CD14-positive monocyte (primary cell): ENCODE results near the gene BCL2L1. TPM values are rescaled to one million over a fixed set of nuclear protein-coding genes. Genes with fewer than 3 reads are reported as not detected.
A peak's percentile ranks its signal among the peaks of the same experiment; 100 is the strongest.

Experiments used
- DNase-seq, 3 donors: peaks; one replicate each; pipeline ENCODE4 v3.0.0-alpha.2; 2011 to 2022
- H2AFZ ChIP-seq: 2 replicates; pipeline ENCODE4 v1.6.0; 2012; ENCODE audit warnings: mild to moderate bottlenecking, low read depth, low read length, inconsistent platforms; ENCODE audit not compliant: insufficient read depth, poor library complexity, severe bottlenecking
- H3K27ac ChIP-seq, 2 donors: 1 replicate in 1 of 2; 2 replicates in 1 of 2; pipeline ENCODE4 v1.5.1; 2012 to 2013; ENCODE audit warnings: low read length in 2 of 2, control low read depth in 1 of 2, inconsistent platforms in 1 of 2, low read depth in 1 of 2, mild to moderate bottlenecking in 1 of 2
- H3K27me3 ChIP-seq, 2 donors: one replicate each; pipeline versions ENCODE4 v1.6.0 to v1.6.1; 2011 to 2013; ENCODE audit warnings: low read length in 2 of 2; ENCODE audit not compliant: control insufficient read depth in 2 of 2, insufficient read depth in 2 of 2
- H3K36me3 ChIP-seq, 2 donors: replicated peaks in 1 of 2; 1 replicate in 1 of 2; 2 replicates in 1 of 2; pipeline versions ENCODE4 v1.5.1 to v1.6.1; 2012 to 2013; ENCODE audit warnings: low read length in 2 of 2, control low read depth in 1 of 2, inconsistent platforms in 1 of 2, mild to moderate bottlenecking in 1 of 2; ENCODE audit not compliant: insufficient read depth in 2 of 2, control insufficient read depth in 1 of 2
- H3K4me1 ChIP-seq, 2 donors: 1 replicate in 1 of 2; 2 replicates in 1 of 2; pipeline versions ENCODE4 v1.5.1 to v1.6.1; 2012 to 2013; ENCODE audit warnings: low read length in 2 of 2, control low read depth in 1 of 2, inconsistent platforms in 1 of 2, mild to moderate bottlenecking in 1 of 2, moderate library complexity in 1 of 2; ENCODE audit not compliant: insufficient read depth in 2 of 2, control insufficient read depth in 1 of 2
- H3K4me2 ChIP-seq: replicated peaks from 2 replicates; pipeline ENCODE3; 2012; ENCODE audit warnings: low read length, moderate library complexity, mild to moderate bottlenecking; ENCODE audit not compliant: poor library complexity, severe bottlenecking; ENCODE audit errors: extremely low read depth
- H3K4me3 ChIP-seq, 3 experiments: fragments of 200-600 bp in 1 of 3; sonication (generic) in 1 of 3; replicated peaks in 1 of 3; 1 replicate in 2 of 3; 2 replicates in 1 of 3; pipeline ENCODE4 v1.5.1; 2011 to 2013; ENCODE audit warnings: low read length in 3 of 3, mild to moderate bottlenecking in 3 of 3, control low read depth in 2 of 3, low read depth in 2 of 3, inconsistent platforms in 1 of 3, moderate library complexity in 1 of 3
- H3K79me2 ChIP-seq: 2 replicates; pipeline ENCODE4 v1.6.0; 2012; ENCODE audit warnings: mild to moderate bottlenecking, control low read depth, inconsistent platforms, low read length, moderate library complexity; ENCODE audit not compliant: insufficient read depth
- H3K9ac ChIP-seq: 2 replicates; pipeline ENCODE4 v1.6.0; 2017; ENCODE audit warnings: low read length, mild to moderate bottlenecking; ENCODE audit not compliant: insufficient read depth, poor library complexity, severe bottlenecking
- H3K9me3 ChIP-seq, 2 donors: replicated peaks in 1 of 2; 1 replicate in 1 of 2; 2 replicates in 1 of 2; pipeline versions ENCODE4 v1.5.1 to v1.6.1; 2012 to 2013; ENCODE audit warnings: low read length in 2 of 2, control low read depth in 1 of 2; ENCODE audit not compliant: control insufficient read depth in 1 of 2, insufficient read depth in 1 of 2
- H4K20me1 ChIP-seq: 2 replicates; pipeline ENCODE4 v1.6.0; 2012; ENCODE audit warnings: mild to moderate bottlenecking, low read length, control low read depth, moderate library complexity; ENCODE audit not compliant: insufficient read depth
- H3K27ac Mint-ChIP-seq, 7 donors: one replicate each; pipeline ENCODE4 v1.8.0; 2020; ENCODE audit warnings: mild to moderate bottlenecking in 7 of 7, mixed read lengths in 7 of 7, moderate library complexity in 6 of 7, inconsistent platforms in 2 of 7
- H3K27me3 Mint-ChIP-seq, 3 donors: one replicate each; pipeline ENCODE4 v1.8.0; 2021 to 2022; ENCODE audit warnings: low read depth in 3 of 3, mild to moderate bottlenecking in 3 of 3, mixed read lengths in 3 of 3, moderate library complexity in 3 of 3, inconsistent platforms in 1 of 3
- H3K36me3 Mint-ChIP-seq, 2 donors: one replicate each; pipeline ENCODE4 v1.8.0; 2020; ENCODE audit warnings: mixed read lengths in 2 of 2, inconsistent platforms in 1 of 2, mild to moderate bottlenecking in 1 of 2
- H3K4me1 Mint-ChIP-seq: one replicate; pipeline ENCODE4 v1.8.0; 2020; ENCODE audit warnings: mild to moderate bottlenecking, mixed read lengths
- H3K4me3 Mint-ChIP-seq, 2 donors: one replicate each; pipeline ENCODE4 v1.8.0; 2020; ENCODE audit warnings: mild to moderate bottlenecking in 2 of 2, mixed read lengths in 2 of 2, moderate library complexity in 1 of 2
- H3K9me3 Mint-ChIP-seq, 7 donors: one replicate each; pipeline ENCODE4 v1.8.0; 2020 to 2022; ENCODE audit warnings: mixed read lengths in 7 of 7, mild to moderate bottlenecking in 6 of 7, moderate library complexity in 6 of 7, inconsistent platforms in 2 of 7
- CTCF ChIP-seq: fragments of 200-600 bp; IDR thresholded peaks from one replicate; pipeline ENCODE4 v1.8.0; 2022; ENCODE audit warnings: antibody characterized with exemption, mild to moderate bottlenecking
- WGBS: methylation state at CpG from one replicate; pipeline ENCODE4 v1.1.5; 2013; ENCODE audit warnings: missing lambda C conversion rate; ENCODE audit not compliant: insufficient coverage; 5-methylcytosine and 5-hydroxymethylcytosine counted together
- intact Hi-C, 2 donors: fragments of 100-400 bp; cut with micrococcal nuclease; formaldehyde crosslinking; loops; one replicate each; pipeline versions ENCODE4 v1.15.0 to v1.15.1; 2023
- polyA plus RNA-seq, 3 donors: library from polyadenylated mRNA; depleted of rRNA in 1 of 3; unstranded in 2 of 3; stranded (reverse) in 1 of 3; fragments of 300-500 nt in 2 of 3; fragments of >200 nt in 1 of 3; fragmentation: Illumina TruSeq in 2 of 3; gene quantifications; 1 replicate in 2 of 3; 2 replicates in 1 of 3; pipeline ENCODE4 v1.2.3, GENCODE V29; 2012 to 2021

Gene BCL2L1
- polyA plus RNA-seq, 3 donors: 12.4 to 16.8 (median 14.3) TPM

GRCh38 chr20:31694842-31695593, 27.6 kb downstream of the BCL2L1 start:
- H3K4me3 ChIP-seq: no peak overlapping the region
- Mint-ChIP-seq H3K4me3 (no peak overlapping the region), H3K27me3 (peaks cover 0 to 1% (median 0%) of the 10 kb centered on the region in 3 donors), H3K36me3 (peaks cover 40 to 54% of the 10 kb centered on the region in 2 donors), H3K4me1 (peaks cover 35% of the 10 kb centered on the region), H3K27ac (peak overlapping the region in 4 of 7 donors; percentile 12 to 63 (median 18)), H3K9me3 (no peaks in the 10 kb centered on the region)
- WGBS: 100% methylated on average over 3 of the region's 5 CpGs
- peaks cover 13 to 16% of the 10 kb centered on the region in 2 donors for H3K4me1 ChIP-seq
- intact Hi-C loops: no loop called here
- H2AFZ ChIP-seq: no peak overlapping the region
- H3K27ac ChIP-seq: peak overlapping the region in 1 of 2 donors; percentile 3
- H3K79me2 ChIP-seq: peaks cover 30% of the 10 kb centered on the region
- no peaks in the 10 kb centered on the region for H3K9me3 ChIP-seq
- H3K27me3 ChIP-seq: no peaks in the 10 kb centered on the region
- H3K36me3 ChIP-seq: peaks cover 13 to 31% of the 10 kb centered on the region in 2 donors
- no peak for TF ChIP-seq CTCF
- DNase-seq: no peak
- H3K9ac ChIP-seq: no peak overlapping the region
- peaks cover 59% of the 10 kb centered on the region for H4K20me1 ChIP-seq
- no peak overlapping the region for H3K4me2 ChIP-seq

- Mint-ChIP-seq H3K9me3 (no peaks in the 10 kb centered on the region), H3K4me3 (no peak overlapping the region), H3K27me3 (peaks cover 0 to 1% (median 0%) of the 10 kb centered on the region in 3 donors), H3K36me3 (peaks cover 40 to 63% of the 10 kb centered on the region in 2 donors), H3K4me1 (peaks cover 26% of the 10 kb centered on the region), H3K27ac (peak overlapping the region in 2 of 7 donors; percentile 17 to 63)
- Histone ChIP-seq H3K27me3 (no peaks in the 10 kb centered on the region), H3K4me1 (peaks cover 6 to 7% of the 10 kb centered on the region in 2 donors), H3K9ac (no peak overlapping the region), H3K36me3 (peaks cover 15 to 36% of the 10 kb centered on the region in 2 donors), H3K79me2 (peaks cover 23% of the 10 kb centered on the region), H3K4me3 (no peak overlapping the region), H3K4me2 (no peak overlapping the region), H3K27ac (no peak overlapping the region), H2AFZ (no peak overlapping the region), H3K9me3 (no peaks in the 10 kb centered on the region), H4K20me1 (peaks cover 51% of the 10 kb centered on the region)
- DNase-seq: no peak
- 58% methylated on average over 2 of the region's 4 CpGs for WGBS
- no peak for TF ChIP-seq CTCF
- intact Hi-C loops: no loop called here
Observed at GRCh38 chr20:31693987-31694661, 28.5 kb downstream of the BCL2L1 start.
